Keratinocyte (primary cell): ENCODE measurements around the gene ACER3. TPM values are rescaled to one million over a fixed set of nuclear protein-coding genes. Genes with fewer than 3 reads are reported as not detected.

Experiments used
- DNase-seq: peaks from one replicate; pipeline ENCODE4 v3.0.0-alpha.2; 2011; ENCODE audit warnings: low read depth, missing footprints, low spot score
- FAIRE-seq: peaks from 2 replicates; lab custom pipeline; 2011; peaks lifted over from hg19 to GRCh38; lab: Jason Lieb, UNC
- H2AFZ ChIP-seq: 2 replicates; pipeline ENCODE4 v1.6.0; 2012; ENCODE audit warnings: low read length, control low read depth, inconsistent platforms; ENCODE audit not compliant: control insufficient read depth
- H3K27ac ChIP-seq: 2 replicates; pipeline ENCODE4 v1.5.1; 2011; ENCODE audit warnings: low read length; ENCODE audit not compliant: control insufficient read depth, insufficient read depth
- H3K27me3 ChIP-seq: 3 replicates; pipeline ENCODE4 v1.6.0; 2011; ENCODE audit warnings: low read length; ENCODE audit not compliant: control insufficient read depth, insufficient read depth; ENCODE audit errors: extremely low read depth
- H3K36me3 ChIP-seq, 2 experiments: 2 replicates in 1 of 2; 3 replicates in 1 of 2; pipeline ENCODE4 v1.5.1; 2011; ENCODE audit warnings: low read length in 2 of 2, mild to moderate bottlenecking in 1 of 2; ENCODE audit not compliant: control insufficient read depth in 2 of 2, insufficient read depth in 2 of 2; ENCODE audit errors: extremely low read depth in 1 of 2
- H3K4me1 ChIP-seq: 3 replicates; pipeline ENCODE4 v1.5.1; 2011; ENCODE audit warnings: low read length; ENCODE audit not compliant: control insufficient read depth, insufficient read depth; ENCODE audit errors: extremely low read depth
- H3K4me2 ChIP-seq: 3 replicates; pipeline ENCODE4 v1.6.0; 2011; ENCODE audit warnings: low read depth, low read length; ENCODE audit not compliant: control insufficient read depth, insufficient read depth; ENCODE audit errors: extremely low read depth
- H3K4me3 ChIP-seq, 3 experiments: fragments of 200-600 bp in 1 of 3; sonication (generic) in 1 of 3; 2 replicates in 2 of 3; 3 replicates in 1 of 3; pipeline ENCODE4 v1.5.1; 2011 to 2016; ENCODE audit warnings: low read length in 3 of 3, mild to moderate bottlenecking in 3 of 3, control low read depth in 2 of 3, inconsistent platforms in 1 of 3, low read depth in 1 of 3, mixed read lengths in 1 of 3, mixed run types in 1 of 3, moderate library complexity in 1 of 3; ENCODE audit not compliant: control insufficient read depth in 2 of 3, insufficient read depth in 2 of 3; ENCODE audit errors: extremely low read depth in 1 of 3
- H3K79me2 ChIP-seq: 2 replicates; pipeline ENCODE4 v1.6.0; 2012; ENCODE audit warnings: low read length; ENCODE audit not compliant: control insufficient read depth, insufficient read depth
- H3K9ac ChIP-seq: 3 replicates; pipeline ENCODE4 v1.6.0; 2011; ENCODE audit warnings: low read length; ENCODE audit not compliant: control insufficient read depth, insufficient read depth; ENCODE audit errors: extremely low read depth
- H3K9me1 ChIP-seq: 3 replicates; pipeline ENCODE4 v1.6.0; 2011; ENCODE audit warnings: low read length; ENCODE audit not compliant: control insufficient read depth, insufficient read depth; ENCODE audit errors: extremely low read depth
- H3K9me3 ChIP-seq: 2 replicates; pipeline ENCODE4 v1.5.1; 2012; ENCODE audit warnings: low read depth, low read length; ENCODE audit not compliant: control insufficient read depth
- H4K20me1 ChIP-seq: 3 replicates; pipeline ENCODE4 v1.6.0; 2011; ENCODE audit warnings: low read length; ENCODE audit not compliant: control insufficient read depth, insufficient read depth; ENCODE audit errors: extremely low read depth
- CTCF ChIP-seq, 3 experiments: IDR thresholded peaks in 1 of 3; conservative IDR thresholded peaks in 1 of 3; optimal IDR thresholded peaks in 1 of 3; 2 replicates in 2 of 3; 3 replicates in 1 of 3; pipeline versions ENCODE3 to v1.5.1; 2011; ENCODE audit warnings: low read length in 3 of 3, mild to moderate bottlenecking in 3 of 3, moderate library complexity in 2 of 3, control low read depth in 1 of 3, inconsistent platforms in 1 of 3; ENCODE audit not compliant: insufficient read depth in 2 of 3; ENCODE audit errors: extremely low read depth in 1 of 3
- EZH2 ChIP-seq: IDR thresholded peaks from one replicate; pipeline ENCODE4 v1.6.1; 2012; ENCODE audit warnings: inconsistent platforms, mild to moderate bottlenecking, low read length, moderate library complexity
- dilution Hi-C: fragments of 300-500 bp; cut with MboI; formaldehyde crosslinking; loops from one replicate; pipeline ENCODE4 v1.7.0; 2020; ENCODE audit warnings: low sequenced_read_pairs; ENCODE audit not compliant: extremely low pct_ligation_motif_present
- polyA plus RNA-seq, 5 experiments: library from polyadenylated mRNA; depleted of rRNA in 3 of 5; stranded (reverse) in 3 of 5; stranded (forward) in 1 of 5; unstranded in 1 of 5; fragments of >200 nt; gene quantifications; 1 replicate in 1 of 5; 2 replicates in 3 of 5; 3 replicates in 1 of 5; pipeline versions ENCODE4 v1.2.1 to v1.2.3, GENCODE V29; 2011 to 2012; ENCODE audit warnings: missing spikeins in 2 of 5, low read depth in 1 of 5, low replicate concordance in 1 of 5

ACER3 gene
- polyA plus RNA-seq, 1 donor (not counting 4 experiments of a cell fraction or from before 2014, with no cell fraction given) = 55.0 TPM

GRCh38 chr11:77069336-77069968, 208.7 kb downstream of the ACER3 start:
- peaks cover 12% of the 10 kb centered on the region for H3K4me1 ChIP-seq
- no peaks in the 10 kb centered on the region for H4K20me1 ChIP-seq

GRCh38 chr11:77069969-77070582, 209.4 kb downstream of the ACER3 start:
- Histone ChIP-seq H3K4me3 (no peak overlapping the region), H3K79me2 (no peaks in the 10 kb centered on the region), H3K9me1 (peaks cover 2% of the 10 kb centered on the region), H3K36me3 (no peaks in the 10 kb centered on the region), H3K4me1 (peaks cover 12% of the 10 kb centered on the region), H4K20me1 (no peaks in the 10 kb centered on the region), H3K27ac (no peak overlapping the region), H3K9me3 (no peaks in the 10 kb centered on the region), H3K9ac (no peak overlapping the region), H3K27me3 (peaks cover 23% of the 10 kb centered on the region), H3K4me2 (no peak overlapping the region), H2AFZ (no peak overlapping the region)
- dilution Hi-C loops = no loop called here
- TF ChIP-seq EZH2 (no peak), CTCF (optimal IDR thresholded peaks at IDR 0.05 in 1 of 3, IDR thresholded peaks at IDR 0.05 in 1 of 3, conservative IDR thresholded peaks at IDR 0.05 in 1 of 3; ENCODE audit: extremely low read depth in 1 of 3, insufficient read depth in 2 of 3, low read length in 3 of 3) (no peak)
- DNase-seq = no peak
- FAIRE-seq = no peak

More at GRCh38 chr11:77069336-77069968, 208.7 kb downstream of the ACER3 start:
- FAIRE-seq (no peak), DNase-seq (no peak)
- peaks cover 23% of the 10 kb centered on the region for H3K27me3 ChIP-seq
- no peaks in the 10 kb centered on the region for H3K36me3 ChIP-seq
- H3K4me3 ChIP-seq = no peak overlapping the region
- H3K79me2 ChIP-seq = no peaks in the 10 kb centered on the region
- no peak overlapping the region for H3K4me2 ChIP-seq
- peaks cover 2% of the 10 kb centered on the region for H3K9me1 ChIP-seq
- TF ChIP-seq CTCF (optimal IDR thresholded peaks at IDR 0.05 in 1 of 3, IDR thresholded peaks at IDR 0.05 in 1 of 3, conservative IDR thresholded peaks at IDR 0.05 in 1 of 3; ENCODE audit: extremely low read depth in 1 of 3, insufficient read depth in 2 of 3, low read length in 3 of 3) (no peak), EZH2 (no peak)
- no peak overlapping the region for H3K9ac ChIP-seq
- H2AFZ ChIP-seq = no peak overlapping the region
- H3K9me3 ChIP-seq = no peaks in the 10 kb centered on the region
- dilution Hi-C loops = no loop called here
- no peak overlapping the region for H3K27ac ChIP-seq
